HG03039 (cell line): Measurements from ENCODE around the gene CTNNA1.

Experiments used
- ATAC-seq: cut with Tn5 transposase; IDR thresholded peaks from one replicate; pipeline ENCODE4 v1.9.1; 2021; ENCODE audit warnings: mild to moderate bottlenecking, moderate library complexity; ENCODE audit not compliant: unreplicated experiment

The CTNNA1 gene

DNA sequence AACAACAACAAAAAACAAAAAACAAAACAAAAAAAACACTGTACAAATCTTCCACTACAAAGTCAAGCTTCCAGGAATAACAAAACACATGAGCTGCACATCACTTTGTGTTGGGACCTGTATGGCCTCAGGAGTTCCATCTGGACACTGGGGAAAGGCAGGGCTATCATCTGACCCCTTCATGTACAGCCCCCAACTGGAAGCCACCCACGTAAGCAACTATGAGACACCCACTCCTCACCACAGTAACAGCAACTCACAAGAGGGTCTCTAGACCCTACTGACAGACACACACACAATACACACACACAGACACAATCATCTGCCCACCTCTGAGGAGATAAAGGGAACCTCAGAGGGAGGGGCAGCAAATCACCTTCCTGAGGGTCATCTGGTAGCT lies 203.6 kb downstream of the CTNNA1 start:
- ATAC-seq: no peak

- no peak for ATAC-seq
Measured at GRCh38 chr5:138960145-138960692, 207.0 kb downstream of the CTNNA1 start.

DNA sequence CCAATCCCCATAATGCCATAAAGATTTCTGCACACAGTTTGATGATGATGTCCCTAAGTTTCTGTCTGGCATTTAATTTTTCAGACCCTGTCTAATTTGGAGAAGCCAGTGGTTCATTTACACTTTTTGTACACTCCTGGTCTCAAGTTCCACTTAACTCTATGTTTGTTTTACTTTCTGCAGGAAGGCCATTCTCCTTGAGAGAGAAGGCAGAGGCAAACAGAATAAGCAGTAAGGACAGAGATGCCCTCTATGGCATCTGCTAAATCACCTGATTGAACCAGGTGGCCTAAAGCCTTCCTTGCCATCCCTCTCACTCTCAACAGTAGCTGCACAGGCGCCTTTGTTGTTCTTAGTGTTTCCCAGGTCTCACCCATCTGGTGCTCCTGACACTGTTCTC lies 208.0 kb downstream of the CTNNA1 start:
- no peak for ATAC-seq

DNA sequence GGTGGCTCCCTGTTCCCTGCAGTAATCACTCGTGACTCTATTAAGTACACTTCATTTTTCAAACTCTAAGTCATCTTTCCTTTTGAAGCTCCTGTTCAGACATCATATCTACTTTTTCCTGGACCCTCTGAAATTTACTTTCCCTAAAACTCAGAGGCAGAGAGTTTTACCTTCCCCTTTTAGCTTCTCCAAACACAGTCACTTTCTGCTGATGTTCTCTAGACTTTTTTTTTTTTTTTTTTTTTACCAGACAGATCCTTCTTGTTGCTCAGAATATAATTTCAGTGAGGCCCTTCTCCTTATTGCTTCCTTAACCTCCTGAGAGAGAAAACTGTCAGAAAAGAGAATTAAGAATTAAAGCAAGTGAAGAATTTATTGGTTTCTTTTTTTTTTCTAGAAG lies 208.5 kb downstream of the CTNNA1 start:
- ATAC-seq: no peak

GRCh38 chr5:138962614-138963370 lies 209.6 kb downstream of the CTNNA1 start:
- no peak for ATAC-seq

DNA sequence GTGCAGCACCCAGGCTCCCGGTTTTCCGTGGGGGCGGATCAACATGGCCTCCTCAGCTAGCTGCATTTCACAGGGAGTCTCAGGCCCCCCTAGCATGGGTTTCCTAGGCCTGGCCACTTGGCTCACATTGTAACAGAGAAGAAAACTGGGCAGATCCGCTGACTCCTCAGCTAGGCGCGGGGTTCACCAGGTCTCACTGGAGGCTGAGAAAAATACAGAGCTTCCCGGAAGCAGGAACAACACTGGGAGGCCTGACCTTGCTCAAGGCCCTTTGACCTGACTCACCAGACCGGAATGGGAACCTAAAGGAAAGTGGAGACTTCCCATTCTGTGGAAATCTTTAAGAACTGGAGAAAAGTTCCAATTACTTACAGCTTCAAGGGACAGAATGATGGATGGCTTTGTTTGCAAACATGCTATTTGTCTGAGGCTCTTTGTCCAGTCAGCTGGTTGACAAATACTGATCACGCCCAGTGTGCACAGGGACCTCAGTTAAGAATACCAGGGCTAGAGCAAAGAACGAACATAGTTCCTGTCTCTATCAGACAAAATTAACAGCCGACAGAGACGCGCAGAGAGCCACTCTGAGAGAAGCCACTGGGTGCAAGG lies 210.6 kb downstream of the CTNNA1 start:
- ATAC-seq: no peak

- no peak for ATAC-seq
Measured at GRCh38 chr5:138964647-138965201, 211.5 kb downstream of the CTNNA1 start.

DNA sequence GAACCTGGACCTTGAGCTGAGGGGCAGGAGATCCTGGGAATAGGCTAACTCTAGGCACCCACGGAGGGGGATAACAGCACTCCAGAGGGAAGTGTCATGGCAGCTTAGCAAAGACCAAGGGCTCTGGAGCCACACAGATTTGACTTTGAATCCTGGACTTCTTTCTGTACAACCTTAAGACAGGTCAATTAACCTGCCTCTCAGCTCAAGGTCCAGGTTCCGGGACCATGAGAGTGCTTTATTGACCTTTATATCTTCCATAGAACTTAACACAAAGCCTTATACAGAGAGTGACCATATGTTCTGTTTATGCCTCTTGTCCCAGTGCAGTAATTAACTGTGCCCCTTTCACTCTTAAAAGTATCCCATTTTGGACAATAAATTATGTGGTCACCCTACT lies 212.4 kb downstream of the CTNNA1 start:
- no peak for ATAC-seq

DNA sequence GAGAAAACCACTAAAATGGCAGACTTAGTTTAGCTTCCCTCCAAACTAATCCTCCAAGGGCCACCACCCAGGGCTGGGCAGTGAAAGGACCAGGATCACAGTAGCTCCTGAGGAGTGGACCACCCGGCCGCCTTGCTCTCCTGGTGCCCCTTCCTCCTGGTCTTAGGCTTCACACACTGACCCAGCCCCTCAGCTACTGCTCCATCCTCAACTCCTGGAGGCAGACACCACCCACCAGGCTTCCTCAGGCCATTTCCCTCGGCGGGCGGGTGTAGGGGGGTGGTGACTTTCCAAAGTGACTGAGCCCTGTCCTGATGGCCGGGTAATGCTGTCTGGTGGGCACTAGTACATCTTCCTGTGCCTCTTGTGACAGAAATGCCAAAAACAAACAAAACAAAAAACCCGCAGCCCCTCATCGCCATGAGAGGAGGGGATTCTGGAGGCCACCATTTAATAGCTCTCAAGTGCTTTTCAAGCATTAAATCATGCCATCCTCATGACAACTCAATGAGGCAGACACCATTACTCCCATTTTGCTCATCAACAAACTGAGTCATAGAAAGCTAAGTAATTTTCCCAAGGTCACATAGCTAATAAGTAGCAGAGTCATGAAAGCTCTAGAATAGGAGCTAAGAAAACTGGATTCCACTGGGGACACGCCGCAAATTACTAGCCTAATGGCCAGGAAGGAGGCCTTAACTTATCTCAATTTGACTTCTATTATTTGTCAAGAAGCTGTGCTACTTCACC lies 213.2 kb downstream of the CTNNA1 start:
- no peak for ATAC-seq

DNA sequence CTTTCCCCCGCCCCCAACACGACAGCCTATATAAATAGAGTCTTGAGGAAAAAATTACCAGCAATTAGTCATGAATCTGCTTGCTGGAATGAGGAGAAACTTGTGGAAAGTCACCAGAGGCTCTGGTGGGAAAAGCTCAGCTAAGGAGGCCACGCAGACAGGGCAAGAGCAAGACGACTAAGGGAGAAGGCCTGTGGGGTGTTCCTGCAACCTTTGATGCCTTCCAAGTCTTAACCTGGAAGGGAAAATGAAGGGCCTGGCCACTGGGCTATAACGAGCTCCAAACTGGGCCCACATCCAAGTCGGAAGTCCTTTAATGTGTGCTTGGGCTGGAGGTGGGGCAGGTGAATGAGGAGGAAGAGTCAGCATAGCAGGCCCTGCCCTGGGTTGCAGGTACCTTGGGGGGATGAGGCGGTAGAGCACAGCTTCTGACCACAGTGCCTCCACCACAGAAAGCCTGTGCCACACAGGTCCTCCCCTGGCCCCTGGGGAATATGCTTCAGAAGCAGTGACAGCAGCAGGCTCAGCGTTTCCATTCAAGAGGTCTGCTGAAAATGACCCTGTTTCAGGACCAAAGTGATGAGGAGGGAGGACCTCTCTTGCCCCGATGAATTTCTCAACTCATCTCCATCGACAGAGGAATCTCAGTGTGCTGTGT lies 214.7 kb downstream of the CTNNA1 start:
- ATAC-seq: no peak

- no peak for ATAC-seq
Measured at GRCh38 chr5:138968601-138969000, 215.4 kb downstream of the CTNNA1 start.

DNA sequence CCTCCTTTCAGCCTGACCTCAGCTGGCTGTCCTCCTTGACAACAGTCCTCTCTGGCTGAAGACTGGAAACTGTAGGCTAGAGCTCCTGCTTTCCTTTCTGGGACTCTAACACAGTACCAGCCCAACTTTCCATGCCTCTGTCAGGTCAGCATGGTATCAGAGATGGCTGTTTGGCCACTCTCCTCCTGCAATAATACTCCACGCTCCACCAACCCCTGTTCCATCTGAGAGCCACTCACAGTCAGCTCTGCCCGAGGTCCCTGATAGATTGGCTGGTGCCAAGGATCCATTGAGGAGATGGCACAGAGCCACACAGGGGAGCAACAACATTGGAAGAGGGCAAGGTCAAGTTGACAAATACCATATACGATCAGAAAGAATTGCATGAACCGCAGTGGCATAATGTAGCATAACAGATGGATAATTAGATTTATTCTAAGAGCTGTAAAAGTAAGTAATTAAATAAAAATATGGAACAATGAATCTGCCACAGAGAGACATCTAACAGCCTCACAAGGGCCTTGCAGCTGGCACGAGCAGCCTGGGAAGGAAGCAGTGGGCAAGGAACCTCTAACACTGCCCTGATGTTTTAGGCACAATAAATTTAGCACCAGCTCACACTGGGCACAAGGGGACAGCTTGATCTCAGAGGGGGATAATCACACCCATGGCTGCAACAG lies 216.2 kb downstream of the CTNNA1 start:
- no peak for ATAC-seq

GRCh38 chr5:138972230-138972629 lies 219.0 kb downstream of the CTNNA1 start:
- ATAC-seq: no peak

DNA sequence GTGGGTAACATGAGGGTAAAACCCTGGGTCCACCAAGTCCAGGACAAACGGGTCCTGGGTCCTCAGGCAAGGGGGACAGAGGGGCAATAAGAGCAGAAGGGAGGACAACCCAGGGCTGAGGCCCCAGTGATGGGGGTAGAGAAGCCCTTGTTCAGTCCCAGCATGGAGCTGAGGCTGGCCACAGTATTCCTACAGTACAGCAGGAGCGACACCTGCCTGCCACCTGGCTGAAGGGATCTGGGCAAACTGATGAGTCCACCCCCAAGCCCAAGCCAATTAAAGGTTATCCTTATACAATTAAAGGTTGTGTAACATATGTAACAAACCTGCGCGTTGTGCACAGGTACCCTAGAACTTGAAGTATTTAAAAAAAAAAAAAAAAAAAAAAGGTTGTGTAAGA lies 219.6 kb downstream of the CTNNA1 start:
- no peak for ATAC-seq

- ATAC-seq: no peak
Measured at GRCh38 chr5:138974227-138975063, 221.2 kb downstream of the CTNNA1 start.

DNA sequence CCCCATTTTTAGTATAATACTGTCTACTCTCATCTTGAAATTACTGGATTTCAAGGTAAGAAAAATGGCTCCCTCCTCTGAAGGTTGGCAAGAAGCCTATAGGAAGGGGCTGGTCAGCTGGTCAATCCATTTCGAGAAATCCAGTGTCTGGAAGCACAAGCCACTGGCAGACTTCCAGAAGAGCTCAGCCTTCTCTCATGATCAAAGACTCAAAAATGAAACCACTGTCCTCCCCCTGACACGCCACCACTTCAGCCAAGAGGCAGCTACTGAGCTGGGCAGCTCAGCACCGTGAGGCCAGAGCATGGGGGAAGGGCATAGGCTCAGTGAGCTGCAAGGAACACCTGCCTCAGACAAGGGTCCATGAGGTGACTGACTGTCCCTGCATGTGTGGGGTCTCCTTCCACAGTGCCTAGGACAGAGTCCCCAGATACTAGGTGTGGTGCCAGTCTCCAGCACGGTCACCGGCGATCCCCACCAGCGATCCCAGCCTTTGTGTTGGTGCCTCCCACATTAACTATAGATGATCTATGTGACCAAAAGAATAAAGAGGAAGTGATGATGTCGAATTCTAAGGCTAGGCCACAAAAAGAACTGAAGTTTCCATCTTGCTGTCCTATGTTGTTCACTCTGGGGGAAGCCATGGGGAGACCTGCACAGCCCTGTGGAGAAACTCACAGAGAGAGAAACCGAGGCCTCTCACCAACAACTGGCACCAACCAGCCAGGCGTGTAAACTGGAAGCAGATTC lies 222.0 kb downstream of the CTNNA1 start:
- no peak for ATAC-seq

DNA sequence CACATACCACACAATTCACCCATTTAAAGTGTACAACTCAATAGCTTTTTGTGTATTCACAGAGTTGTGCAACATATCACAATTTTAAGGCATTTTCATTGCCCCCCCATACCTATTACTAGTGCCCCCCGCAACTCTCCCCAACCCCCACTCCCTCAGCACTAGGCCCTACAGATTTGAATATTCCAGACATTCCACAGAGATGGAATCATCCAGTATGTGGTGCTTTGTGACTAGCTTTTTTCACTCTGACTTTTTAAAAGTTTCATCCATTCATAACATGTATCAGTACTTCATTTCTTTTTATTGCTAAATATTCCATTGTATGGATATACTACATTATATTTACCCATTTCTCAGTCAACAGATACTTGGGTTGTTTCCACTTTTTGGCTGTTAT lies 224.9 kb downstream of the CTNNA1 start:
- ATAC-seq: no peak

DNA sequence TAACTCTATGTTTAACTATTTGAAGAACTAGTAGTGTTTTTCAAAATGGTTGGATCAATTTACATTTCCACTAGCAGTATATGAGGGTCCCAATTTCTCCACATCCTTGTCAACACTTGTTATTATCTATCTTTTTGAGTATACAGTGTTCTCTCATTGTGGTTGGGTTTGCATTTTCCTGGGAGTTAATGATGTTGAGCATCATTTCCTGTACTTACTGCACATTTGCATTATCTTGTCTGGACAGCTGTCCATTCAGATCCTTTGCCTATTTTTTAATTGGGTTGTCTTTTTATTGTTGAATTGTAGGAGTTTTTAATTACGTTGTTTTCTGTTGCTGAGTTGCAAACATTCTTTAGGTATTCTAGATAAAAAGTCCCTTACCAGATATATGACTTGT lies 225.4 kb downstream of the CTNNA1 start:
- no peak for ATAC-seq
